HG03066 (cell line): Measurements from ENCODE around the gene FBLN5.
"Not testable (repeated sequence)": the region's sequence is repeated elsewhere in the genome, so short reads cannot be mapped to it uniquely, and the experiment has no call there.

Experiments
- ATAC-seq: cut with Tn5 transposase; IDR thresholded peaks from one replicate; pipeline ENCODE4 v1.9.1; 2021; ENCODE audit warnings: low read depth; ENCODE audit not compliant: unreplicated experiment

The FBLN5 gene

DNA sequence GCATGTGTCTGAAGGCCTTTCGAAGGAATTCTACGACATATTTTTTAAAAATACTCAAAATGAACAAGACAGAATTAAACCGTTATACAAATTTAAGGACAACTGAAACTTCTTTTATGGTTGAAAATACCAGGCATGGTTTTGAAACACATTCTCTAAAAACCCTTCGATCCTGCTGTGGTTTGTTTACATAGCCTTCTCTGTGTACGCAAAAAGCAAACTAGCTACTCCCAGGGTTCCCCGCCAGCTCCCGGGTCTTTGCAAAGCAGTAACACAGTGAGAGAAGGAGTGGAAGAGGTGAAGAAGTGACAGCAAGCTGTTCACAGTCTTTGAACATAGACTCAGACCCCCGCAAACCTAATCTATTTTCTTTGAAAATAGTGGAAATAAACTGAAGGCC is 77.9 kb downstream of the FBLN5 start:
- no peak for ATAC-seq

DNA sequence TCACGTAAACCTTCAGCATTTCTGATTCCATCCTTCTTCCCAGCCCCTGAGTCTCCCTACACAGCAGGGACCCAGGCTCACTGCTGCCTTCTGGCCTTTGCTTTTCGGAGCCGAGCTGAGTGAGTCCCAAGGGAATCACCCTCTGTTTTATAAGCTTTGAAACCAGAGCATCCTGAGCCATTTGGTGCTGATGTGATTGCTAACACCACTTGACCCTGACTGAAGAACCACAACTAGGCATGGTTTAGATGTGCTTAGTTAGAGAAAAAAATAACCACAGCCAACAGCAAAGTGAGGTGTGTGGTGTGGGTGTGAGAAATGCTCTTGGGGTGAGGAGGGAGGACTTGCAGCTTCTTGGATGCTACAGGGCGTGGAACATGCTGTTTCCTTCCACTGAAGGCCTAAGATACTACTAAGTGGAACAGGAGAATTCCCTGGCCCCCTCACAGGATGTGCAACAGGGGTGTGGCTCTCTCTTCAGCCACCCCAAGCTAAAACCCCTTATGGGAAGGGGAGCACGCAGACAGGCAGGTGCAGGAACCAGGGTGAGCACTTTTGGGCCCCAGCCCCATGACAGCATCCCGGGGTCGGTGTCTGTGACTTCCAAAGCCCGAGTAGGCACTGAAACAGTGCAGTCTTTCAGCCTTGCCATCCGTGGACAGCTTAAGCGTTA is 80.0 kb downstream of the FBLN5 start, which contains the start of gene TC2N:
TC2N (minus strand) TSS at position 221 of the 673 bp plus-strand sequence. CDS start 53,767 bp downstream, outside the sequence.
- no peak for ATAC-seq

GRCh38 chr14:91866511-91867295 is 80.8 kb downstream of the FBLN5 start:
- ATAC-seq, result no peak

DNA sequence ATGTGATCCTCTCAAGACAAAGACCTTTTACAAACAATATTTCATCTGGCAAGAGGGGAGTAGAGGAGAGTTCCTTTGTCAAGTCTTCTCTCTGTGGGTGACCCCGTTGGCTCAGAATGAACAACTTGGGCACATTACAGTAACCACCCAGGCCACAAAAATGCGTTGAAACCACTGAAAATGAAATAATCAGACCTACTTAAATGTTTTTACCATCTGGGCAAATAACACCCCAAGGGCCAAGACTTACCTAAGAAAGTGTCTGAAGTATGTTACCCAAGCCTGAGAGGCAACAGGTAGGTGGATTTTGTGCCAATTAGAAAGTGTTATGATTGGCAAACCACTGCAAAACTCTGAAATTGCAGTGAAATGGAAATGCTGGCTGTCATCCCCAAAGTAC is 81.4 kb downstream of the FBLN5 start:
- ATAC-seq, result no peak

GRCh38 chr14:91862417-91862816 is 85.1 kb downstream of the FBLN5 start:
- no peak for ATAC-seq

GRCh38 chr14:91861091-91861490 is 86.4 kb downstream of the FBLN5 start:
- ATAC-seq, result no peak

DNA sequence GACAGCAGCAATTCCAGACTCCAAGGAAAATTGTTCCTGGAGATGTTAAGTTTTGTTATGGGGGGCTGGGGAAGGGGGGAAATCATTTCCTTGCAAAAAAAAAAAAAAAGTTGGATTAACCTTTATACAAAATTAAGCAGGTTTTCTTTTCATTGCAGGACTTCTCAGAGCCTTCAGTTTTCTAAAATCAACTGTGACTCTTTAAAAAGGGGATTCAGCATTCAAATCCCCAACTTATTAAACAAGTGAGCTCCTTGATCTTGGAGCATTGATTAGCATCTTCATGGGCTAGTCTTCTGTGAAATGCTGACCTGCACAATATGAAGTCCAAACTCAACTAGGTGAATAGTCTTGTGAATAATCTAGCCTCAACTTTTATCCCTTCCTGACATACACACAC is 87.3 kb downstream of the FBLN5 start:
- no peak for ATAC-seq

DNA sequence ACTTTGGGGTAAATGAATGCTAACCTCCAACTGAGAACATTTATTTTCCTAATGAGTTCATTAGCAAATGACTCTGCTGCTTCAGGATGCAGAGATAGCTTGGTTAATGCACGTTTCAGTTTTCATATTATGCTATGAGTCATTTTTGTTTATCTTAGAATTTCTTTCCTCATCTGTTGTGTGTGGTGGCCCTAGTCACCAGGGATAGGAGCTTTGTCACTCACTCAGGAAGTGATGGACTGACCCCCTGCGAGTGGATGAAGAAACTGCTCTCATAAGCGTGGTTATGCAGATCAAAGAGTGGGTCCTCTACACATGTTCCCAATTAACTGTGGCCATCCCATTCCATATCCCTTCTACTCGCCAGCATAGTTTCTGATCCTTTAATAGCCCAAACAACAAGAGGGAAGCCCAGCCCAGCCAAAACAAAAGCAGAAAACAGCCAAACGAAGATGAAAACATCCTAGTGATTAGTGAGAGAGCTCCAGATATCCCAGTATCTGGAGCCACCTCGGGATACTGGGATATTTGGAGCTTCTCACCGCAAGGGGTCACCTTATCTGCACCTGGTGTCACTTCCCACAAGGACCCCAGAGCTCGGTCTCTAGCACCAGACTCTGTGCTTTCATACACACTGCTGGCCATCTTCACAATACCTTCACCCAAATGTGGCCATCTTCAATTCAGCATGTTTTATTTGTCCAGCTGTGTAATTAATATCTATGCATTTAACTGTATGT is 88.8 kb downstream of the FBLN5 start:
- ATAC-seq, result peak; percentile 72

- ATAC-seq, result no peak
Measured at GRCh38 chr14:91857614-91858013, 89.9 kb downstream of the FBLN5 start.

DNA sequence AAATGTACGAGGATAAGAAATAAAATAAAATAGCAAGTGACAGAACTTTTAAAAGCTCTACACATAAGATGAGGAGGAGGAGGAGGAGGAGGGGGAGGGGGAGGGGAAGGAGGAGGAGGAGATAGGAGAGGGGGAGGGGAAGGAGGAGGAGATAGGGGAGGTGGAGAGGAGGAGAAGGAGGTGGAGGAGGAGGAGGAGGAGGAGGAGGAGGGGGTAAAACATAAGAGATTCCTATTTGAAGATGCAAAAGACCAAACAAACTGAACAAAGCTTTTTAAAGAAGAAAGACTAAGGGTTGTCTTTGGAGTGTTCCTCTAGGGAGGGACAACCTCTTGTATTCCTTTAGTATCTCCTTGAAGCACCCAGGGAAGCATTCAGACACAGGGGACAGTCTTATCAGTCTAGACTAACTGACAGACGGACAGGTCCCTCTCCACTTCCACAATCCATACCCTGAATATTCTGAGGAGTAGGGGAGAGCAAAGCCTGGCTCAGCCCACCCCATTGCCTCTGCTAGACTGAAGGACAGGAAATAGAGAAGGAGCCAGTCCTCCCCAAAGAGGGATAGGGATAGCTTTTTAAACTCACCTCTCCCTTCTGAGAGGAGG is 93.1 kb downstream of the FBLN5 start:
- ATAC-seq, result no peak

GRCh38 chr14:91851563-91851962 is 95.9 kb downstream of the FBLN5 start:
- no peak for ATAC-seq

- ATAC-seq, result no peak
Measured at GRCh38 chr14:91848504-91849001, 98.9 kb downstream of the FBLN5 start.

DNA sequence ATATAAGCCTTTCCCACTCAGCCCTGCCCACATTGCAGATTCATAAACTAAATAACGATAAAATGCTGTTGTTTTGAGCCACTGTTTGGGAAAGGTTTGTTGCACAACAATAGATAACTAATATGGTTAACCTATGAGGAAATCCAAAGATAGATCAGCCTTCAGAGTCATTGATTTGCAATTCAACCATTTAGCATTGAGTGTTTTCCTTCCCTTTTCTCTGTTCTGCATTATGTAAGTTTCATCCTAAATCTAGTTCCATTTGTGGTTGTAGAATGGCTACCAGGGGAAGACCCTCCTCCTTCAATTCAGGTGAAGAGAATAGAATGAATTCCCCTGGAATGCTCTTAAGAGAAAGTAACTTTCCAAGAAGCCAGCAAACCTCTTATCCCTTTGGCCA is 99.8 kb downstream of the FBLN5 start:
- ATAC-seq, result no peak

DNA sequence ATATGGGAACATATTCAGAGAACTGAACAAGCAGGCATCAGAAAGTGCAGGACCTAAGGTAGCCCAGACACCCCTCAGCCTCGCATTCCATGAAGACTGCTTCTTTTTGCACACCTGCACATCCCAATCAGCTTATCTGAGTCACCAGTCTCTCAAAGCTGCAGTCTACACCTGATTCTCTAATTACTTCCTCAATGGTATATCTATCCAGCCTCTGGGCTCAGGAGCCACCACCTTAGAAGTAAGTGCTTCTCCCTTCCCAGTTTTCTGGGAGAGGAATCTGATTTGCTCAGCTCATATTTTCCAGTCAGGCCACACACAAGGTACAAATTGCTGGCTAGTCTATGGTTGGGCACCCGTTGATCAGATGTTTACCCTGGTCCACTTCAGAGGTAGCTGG is 101.8 kb downstream of the FBLN5 start:
- ATAC-seq, result no peak

GRCh38 chr14:91845056-91845455 is 102.4 kb downstream of the FBLN5 start:
- not testable (repeated sequence) for ATAC-seq

- ATAC-seq, result no peak
Measured at GRCh38 chr14:91844029-91844428, 103.5 kb downstream of the FBLN5 start.

GRCh38 chr14:91843437-91843836 is 104.1 kb downstream of the FBLN5 start:
- no peak for ATAC-seq

- ATAC-seq, result no peak
Measured at GRCh38 chr14:91841065-91841464, 106.4 kb downstream of the FBLN5 start.

- ATAC-seq, result no peak
Measured at GRCh38 chr14:91839749-91840148, 107.7 kb downstream of the FBLN5 start.

DNA sequence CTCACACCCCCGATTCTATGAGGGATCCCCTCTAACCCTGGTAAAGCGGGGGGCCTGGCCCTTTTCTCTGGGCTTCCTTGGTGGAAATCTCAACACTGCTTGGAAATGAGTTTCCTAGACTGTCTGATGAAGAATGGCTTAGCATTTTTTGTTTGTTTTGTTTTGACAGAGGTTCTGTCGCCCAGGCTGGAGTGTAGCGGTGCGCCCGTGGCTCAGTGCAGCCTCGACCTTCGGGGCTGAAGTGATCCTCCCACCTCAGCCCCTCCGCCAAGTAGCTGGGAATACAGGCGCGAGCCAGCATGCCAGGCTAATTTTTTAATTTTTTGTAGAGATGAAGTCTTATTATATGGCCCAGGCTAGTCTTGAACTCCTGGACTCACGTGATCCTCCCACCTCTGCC is 110.4 kb downstream of the FBLN5 start:
- ATAC-seq, result no peak
